HCT116 (cell line): ENCODE data around the gene FAM219A. TPM values are rescaled to one million over a fixed set of nuclear protein-coding genes. Genes with fewer than 3 reads are reported as not detected.

ENCODE experiments used
- ATAC-seq: fragments of 200-7000 bp; cut with Tn5 transposase; 2 replicates; pipeline ENCODE4 v1.9.1; 2020; ENCODE audit warnings: mild to moderate bottlenecking, moderate library complexity
- BruUV-seq: library from RNA; stranded (reverse); fragments of 400-500 nt; replicated peaks from 2 replicates; lab custom pipeline; 2021; lab: Mats Ljungman, UMichigan
- CTCF ChIA-PET: fragments of 300-600 bp; sonication (Branson Sonifier 250); formaldehyde crosslinking; loops from one replicate; lab custom pipeline; 2021; ENCODE audit warnings: antibody characterized with exemption; lab: Charles Lee
- POLR2A ChIA-PET: fragments of 300-600, 350-600 bp; sonication (Branson Sonifier 250); formaldehyde crosslinking; loops from one replicate; lab custom pipeline; 2021; ENCODE audit warnings: antibody characterized with exemption; lab: Charles Lee
- RAD21 ChIA-PET, 2 experiments: fragments of 300-600 bp; sonication (Branson Sonifier 250); formaldehyde crosslinking; loops; one replicate each; lab custom pipeline; 2023; ENCODE audit warnings: low total read pairs in 2 of 2; ENCODE audit not compliant: uncharacterized antibody in 2 of 2, unreplicated experiment in 2 of 2, low non-redundant PET in 1 of 2; lab: Charles Lee
- DNase-seq: peaks from one replicate; pipeline ENCODE4 v3.0.0-alpha.2; 2010; ENCODE audit warnings: low read depth, low spot score
- H2AFZ ChIP-seq: fragments of 200-600 bp; shearing (Covaris generic), sonication (generic); 2 replicates; pipeline ENCODE4 v1.6.1; 2017; ENCODE audit warnings: low read depth, mixed run types, mixed read lengths, antibody characterized with exemption, low read length; ENCODE audit not compliant: poor library complexity, severe bottlenecking
- H3K27ac ChIP-seq: 2 replicates; pipeline ENCODE4 v1.5.1; 2012; ENCODE audit warnings: low read depth, low read length
- H3K27me3 ChIP-seq: fragments of 200-600 bp; sonication (generic); 2 replicates; pipeline ENCODE4 v1.6.1; 2016; ENCODE audit warnings: mixed run types, low read length, mixed read lengths; ENCODE audit not compliant: insufficient read depth
- H3K36me3 ChIP-seq, 2 experiments: fragments of 200-500 bp in 1 of 2; fragments of 200-600 bp in 1 of 2; sonication (Bioruptor generic) in 1 of 2; sonication (generic) in 1 of 2; 2 replicates each; pipeline versions ENCODE4 v1.5.1 to v1.6.1; 2014 to 2016; ENCODE audit warnings: low read length in 2 of 2, inconsistent platforms in 1 of 2, mixed read lengths in 1 of 2, mixed run types in 1 of 2; ENCODE audit not compliant: insufficient read depth in 2 of 2, control insufficient read depth in 1 of 2
- H3K4me1 ChIP-seq, 2 experiments: fragments of 200-600 bp in 1 of 2; sonication (generic) in 1 of 2; 2 replicates each; pipeline versions ENCODE4 v1.5.1 to v1.6.1; 2012 to 2017; ENCODE audit warnings: low read length in 2 of 2, inconsistent platforms in 1 of 2, mild to moderate bottlenecking in 1 of 2, mixed read lengths in 1 of 2, mixed run types in 1 of 2, moderate library complexity in 1 of 2; ENCODE audit not compliant: insufficient read depth in 2 of 2, control insufficient read depth in 1 of 2
- H3K4me2 ChIP-seq: fragments of 200-600 bp; sonication (generic); 2 replicates; pipeline ENCODE4 v1.6.1; 2017; ENCODE audit warnings: mixed run types, low read length, mixed read lengths
- H3K4me3 ChIP-seq, 2 experiments: fragments of 200-600 bp in 1 of 2; sonication (generic) in 1 of 2; replicated peaks in 1 of 2; 2 replicates each; pipeline ENCODE4 v1.5.1; 2011 to 2016; ENCODE audit warnings: low read length in 2 of 2, control low read depth in 1 of 2, low read depth in 1 of 2, mild to moderate bottlenecking in 1 of 2, mixed read lengths in 1 of 2, mixed run types in 1 of 2
- H3K79me2 ChIP-seq: fragments of 200-600 bp; sonication (generic); 2 replicates; pipeline ENCODE4 v1.6.1; 2017; ENCODE audit warnings: mild to moderate bottlenecking, mixed run types, low read length, moderate library complexity, mixed read lengths; ENCODE audit not compliant: insufficient read depth
- H3K9ac ChIP-seq: fragments of 200-600 bp; sonication (generic); 2 replicates; pipeline ENCODE4 v1.6.1; 2016; ENCODE audit warnings: low read length, mixed read lengths
- H3K9me2 ChIP-seq: fragments of 200-600 bp; sonication (generic), shearing (Covaris generic); 2 replicates; pipeline ENCODE4 v1.6.1; 2017; ENCODE audit warnings: mixed run types, mild to moderate bottlenecking, moderate library complexity; ENCODE audit not compliant: insufficient read depth
- H3K9me3 ChIP-seq, 2 experiments: fragments of 200-500 bp in 1 of 2; fragments of 200-600 bp in 1 of 2; sonication (Bioruptor generic) in 1 of 2; sonication (generic) in 1 of 2; 2 replicates each; pipeline ENCODE4 v1.6.1; 2014 to 2017; ENCODE audit warnings: low read length in 2 of 2, mixed read lengths in 2 of 2, inconsistent platforms in 1 of 2, low read depth in 1 of 2, mild to moderate bottlenecking in 1 of 2, mixed run types in 1 of 2, moderate library complexity in 1 of 2; ENCODE audit not compliant: control insufficient read depth in 1 of 2, insufficient read depth in 1 of 2
- H4K20me1 ChIP-seq: fragments of 200-600 bp; sonication (generic), shearing (Covaris generic); 2 replicates; pipeline ENCODE4 v1.6.1; 2017; ENCODE audit warnings: mixed run types, mild to moderate bottlenecking, moderate library complexity; ENCODE audit not compliant: insufficient read depth
- CBX3 ChIP-seq: IDR thresholded peaks from 2 replicates; pipeline ENCODE4 v1.6.1; 2012; ENCODE audit warnings: low read depth
- CEBPB ChIP-seq: IDR thresholded peaks from 2 replicates; pipeline ENCODE4 v1.6.1; 2012; ENCODE audit warnings: low read depth
- EZH2 ChIP-seq: fragments of 200-600 bp; sonication (generic); IDR thresholded peaks from 2 replicates; pipeline ENCODE4 v1.6.1; 2017; ENCODE audit warnings: antibody characterized with exemption, mixed run types
- JUND ChIP-seq: IDR thresholded peaks from 2 replicates; pipeline ENCODE4 v1.6.1; 2012
- RAD21 ChIP-seq: IDR thresholded peaks from 2 replicates; pipeline ENCODE4 v1.6.1; 2012; ENCODE audit warnings: low read depth, mild to moderate bottlenecking
- SIN3A ChIP-seq: IDR thresholded peaks from 2 replicates; pipeline ENCODE4 v1.6.1; 2012; ENCODE audit warnings: low read depth
- YY1 ChIP-seq: IDR thresholded peaks from 2 replicates; pipeline ENCODE4 v1.6.1; 2011; ENCODE audit warnings: low read length, low read depth, moderate library complexity, mild to moderate bottlenecking; ENCODE audit not compliant: insufficient replicate concordance; ENCODE audit errors: extremely low read depth
- intact Hi-C: fragments of 100-400 bp; cut with micrococcal nuclease; formaldehyde crosslinking; loops from 2 replicates; pipeline ENCODE4 v1.10.0; 2022
- total RNA-seq: library from RNA; stranded (reverse); gene quantifications from one replicate; pipeline ENCODE4 v1.2.1, GENCODE V29; 2021; ENCODE audit not compliant: unreplicated experiment
- TF ChIP-seq, protein P1 (sequence below): IDR thresholded peaks from 2 replicates; pipeline ENCODE4 v1.6.1; 2012
- TF ChIP-seq, protein P2 (sequence below), 3 experiments: fragments of 200-600 bp in 1 of 3; sonication (generic) in 1 of 3; IDR thresholded peaks in 2 of 3; conservative IDR thresholded peaks in 1 of 3; 2 replicates each; pipeline ENCODE4 v1.5.1; 2012 to 2017; ENCODE audit warnings: low read depth in 2 of 3, low read length in 2 of 3, antibody characterized with exemption in 1 of 3, borderline replicate concordance in 1 of 3, control low read depth in 1 of 3, mild to moderate bottlenecking in 1 of 3, mixed read lengths in 1 of 3, mixed run types in 1 of 3, moderate library complexity in 1 of 3; ENCODE audit not compliant: insufficient read depth in 1 of 3

FAM219A gene
- total RNA-seq, 1 experiment from 2014 or later = 13.4 TPM

DNA sequence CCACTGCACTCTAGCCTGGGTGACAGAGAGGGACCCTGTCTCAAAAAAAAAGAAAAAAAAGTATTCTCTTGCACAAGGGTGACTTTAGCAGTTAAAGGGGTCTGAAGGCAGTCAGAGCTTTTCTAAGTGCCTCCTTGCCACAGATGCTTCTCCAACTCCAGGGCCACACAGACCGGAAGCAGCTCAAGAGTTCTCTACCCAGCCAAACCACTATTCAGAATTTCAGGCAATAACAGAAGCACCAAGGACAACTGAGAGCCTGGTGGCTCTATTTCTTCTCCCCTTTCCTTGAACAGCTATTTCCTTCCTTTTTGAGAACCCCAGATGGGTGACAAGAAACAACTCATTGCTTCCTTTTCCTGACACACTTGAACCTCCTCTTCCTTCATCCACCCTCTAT lies 2.2 kb downstream of the FAM219A start:
- ATAC-seq (no peak), DNase-seq (no peak)
- Histone ChIP-seq H3K4me3 (no peak overlapping the region), H3K9me3 (no peaks in the 10 kb centered on the region), H3K27me3 (no peaks in the 10 kb centered on the region), H3K9ac (no peak overlapping the region), H2AFZ (no peak overlapping the region)
- intact Hi-C loops = loop anchor here (5.0 to 10.0 kb wide), 2 partner anchors 46 to 411 kb away; partner anchors contain the start of gene UBAP2
- ChIA-PET RAD21 (no interaction called here), POLR2A (no interaction called here)
- TF ChIP-seq YY1 = no peak
- no peak for TF ChIP-seq RAD21
- TF ChIP-seq, protein P1, sequence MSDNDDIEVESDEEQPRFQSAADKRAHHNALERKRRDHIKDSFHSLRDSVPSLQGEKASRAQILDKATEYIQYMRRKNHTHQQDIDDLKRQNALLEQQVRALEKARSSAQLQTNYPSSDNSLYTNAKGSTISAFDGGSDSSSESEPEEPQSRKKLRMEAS = no peak
- no peak for TF ChIP-seq EZH2
- TF ChIP-seq, all 23 proteins: peak for 0
- Histone ChIP-seq H3K79me2 (peaks cover 19% of the 10 kb centered on the region), H4K20me1 (no peaks in the 10 kb centered on the region), H3K9me2 (no peaks in the 10 kb centered on the region), H3K27ac (no peak overlapping the region), H3K4me1 (peaks cover 15 to 45% of the 10 kb centered on the region in 2 experiments), H3K36me3 (no peaks in the 10 kb centered on the region), H3K4me2 (no peak overlapping the region)
- BruUV-seq = no TSS peak
- CTCF ChIA-PET = no interaction called here

DNA sequence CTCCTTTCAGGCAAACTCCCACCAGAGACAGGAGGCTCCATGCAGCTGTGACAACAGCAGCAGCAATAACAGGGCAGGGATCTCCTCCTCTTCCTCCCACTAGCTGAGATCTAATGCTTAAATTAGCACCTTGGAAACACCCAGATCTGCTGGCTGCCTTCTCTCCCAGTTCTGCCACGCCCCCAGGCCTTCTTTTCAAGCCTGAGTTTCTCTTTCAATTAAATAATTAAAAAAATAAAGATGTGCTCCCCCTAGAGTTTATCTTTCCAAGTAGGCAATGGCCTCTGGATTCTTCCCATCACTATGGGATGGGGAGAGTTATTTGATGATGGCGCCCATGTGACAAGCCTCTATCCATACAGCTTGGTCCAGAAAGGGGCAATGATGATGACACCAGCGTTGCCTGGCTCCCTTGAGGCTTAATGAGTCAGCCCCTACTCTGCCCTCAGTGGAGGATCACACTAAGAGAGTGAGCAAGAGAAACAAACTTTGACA lies 3.8 kb downstream of the FAM219A start:
- Histone ChIP-seq H2AFZ (no peak overlapping the region), H3K27ac (no peak overlapping the region), H3K4me2 (peak overlapping the region; percentile 14; the same call in 1 of the 2 replicates), H3K4me3 (no peak overlapping the region), H3K9me3 (no peaks in the 10 kb centered on the region), H3K9me2 (no peaks in the 10 kb centered on the region), H3K36me3 (no peaks in the 10 kb centered on the region), H3K27me3 (no peaks in the 10 kb centered on the region), H3K9ac (no peak overlapping the region), H4K20me1 (no peaks in the 10 kb centered on the region), H3K4me1 (peaks cover 15 to 40% of the 10 kb centered on the region in 2 experiments), H3K79me2 (peaks cover 19% of the 10 kb centered on the region)
- DNase-seq (peak; percentile 39), ATAC-seq (peak; percentile 33)
- TF ChIP-seq CEBPB (no peak), SIN3A (0 out of 2 replicates have a peak, but pooled peaks have one; percentile 30), CBX3 (no peak), JUND (0 out of 2 replicates have a peak, but pooled peaks have one; percentile 10)
- TF ChIP-seq, protein P2, sequence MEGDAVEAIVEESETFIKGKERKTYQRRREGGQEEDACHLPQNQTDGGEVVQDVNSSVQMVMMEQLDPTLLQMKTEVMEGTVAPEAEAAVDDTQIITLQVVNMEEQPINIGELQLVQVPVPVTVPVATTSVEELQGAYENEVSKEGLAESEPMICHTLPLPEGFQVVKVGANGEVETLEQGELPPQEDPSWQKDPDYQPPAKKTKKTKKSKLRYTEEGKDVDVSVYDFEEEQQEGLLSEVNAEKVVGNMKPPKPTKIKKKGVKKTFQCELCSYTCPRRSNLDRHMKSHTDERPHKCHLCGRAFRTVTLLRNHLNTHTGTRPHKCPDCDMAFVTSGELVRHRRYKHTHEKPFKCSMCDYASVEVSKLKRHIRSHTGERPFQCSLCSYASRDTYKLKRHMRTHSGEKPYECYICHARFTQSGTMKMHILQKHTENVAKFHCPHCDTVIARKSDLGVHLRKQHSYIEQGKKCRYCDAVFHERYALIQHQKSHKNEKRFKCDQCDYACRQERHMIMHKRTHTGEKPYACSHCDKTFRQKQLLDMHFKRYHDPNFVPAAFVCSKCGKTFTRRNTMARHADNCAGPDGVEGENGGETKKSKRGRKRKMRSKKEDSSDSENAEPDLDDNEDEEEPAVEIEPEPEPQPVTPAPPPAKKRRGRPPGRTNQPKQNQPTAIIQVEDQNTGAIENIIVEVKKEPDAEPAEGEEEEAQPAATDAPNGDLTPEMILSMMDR (IDR thresholded peaks at IDR 0.05 in 2 of 3, conservative IDR thresholded peaks at IDR 0.05 in 1 of 3; ENCODE audit: borderline replicate concordance in 1 of 3, insufficient read depth in 1 of 3, low read depth in 2 of 3, low read length in 2 of 3) = peak in 1 of 3 experiments; percentile 34; a peak in 1 of 6 replicates
- ChIA-PET CTCF (interaction anchor here (0.6 to 1.3 kb wide), 3 partner anchors 11 to 122 kb away, joined by 3 to 5 read pairs (median 5); no protein-coding TSS in a partner anchor), POLR2A (no interaction called here), RAD21 (no interaction called here)
- intact Hi-C loops = loop anchor here (5.0 to 10.0 kb wide), 2 partner anchors 48 to 410 kb away; partner anchors contain the start of gene UBAP2
- no TSS peak for BruUV-seq
